GM18951 (cell line): ENCODE results near the gene AZI2.

ENCODE experiments used
- POLR2A ChIP-seq: IDR thresholded peaks from 4 replicates; pipeline ENCODE4 v1.6.1; 2011; ENCODE audit warnings: mild to moderate bottlenecking; ENCODE audit not compliant: insufficient read length, insufficient read depth; ENCODE audit errors: extremely low read depth
- in situ Hi-C: fragments of 300-500 bp; cut with MboI; formaldehyde crosslinking; loops from one replicate; pipeline ENCODE4 v1.12.0; 2022; ENCODE audit warnings: low sequenced_read_pairs, mixed read lengths, inconsistent platforms; ENCODE audit not compliant: unreplicated experiment

Gene AZI2, protein sequence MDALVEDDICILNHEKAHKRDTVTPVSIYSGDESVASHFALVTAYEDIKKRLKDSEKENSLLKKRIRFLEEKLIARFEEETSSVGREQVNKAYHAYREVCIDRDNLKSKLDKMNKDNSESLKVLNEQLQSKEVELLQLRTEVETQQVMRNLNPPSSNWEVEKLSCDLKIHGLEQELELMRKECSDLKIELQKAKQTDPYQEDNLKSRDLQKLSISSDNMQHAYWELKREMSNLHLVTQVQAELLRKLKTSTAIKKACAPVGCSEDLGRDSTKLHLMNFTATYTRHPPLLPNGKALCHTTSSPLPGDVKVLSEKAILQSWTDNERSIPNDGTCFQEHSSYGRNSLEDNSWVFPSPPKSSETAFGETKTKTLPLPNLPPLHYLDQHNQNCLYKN

DNA sequence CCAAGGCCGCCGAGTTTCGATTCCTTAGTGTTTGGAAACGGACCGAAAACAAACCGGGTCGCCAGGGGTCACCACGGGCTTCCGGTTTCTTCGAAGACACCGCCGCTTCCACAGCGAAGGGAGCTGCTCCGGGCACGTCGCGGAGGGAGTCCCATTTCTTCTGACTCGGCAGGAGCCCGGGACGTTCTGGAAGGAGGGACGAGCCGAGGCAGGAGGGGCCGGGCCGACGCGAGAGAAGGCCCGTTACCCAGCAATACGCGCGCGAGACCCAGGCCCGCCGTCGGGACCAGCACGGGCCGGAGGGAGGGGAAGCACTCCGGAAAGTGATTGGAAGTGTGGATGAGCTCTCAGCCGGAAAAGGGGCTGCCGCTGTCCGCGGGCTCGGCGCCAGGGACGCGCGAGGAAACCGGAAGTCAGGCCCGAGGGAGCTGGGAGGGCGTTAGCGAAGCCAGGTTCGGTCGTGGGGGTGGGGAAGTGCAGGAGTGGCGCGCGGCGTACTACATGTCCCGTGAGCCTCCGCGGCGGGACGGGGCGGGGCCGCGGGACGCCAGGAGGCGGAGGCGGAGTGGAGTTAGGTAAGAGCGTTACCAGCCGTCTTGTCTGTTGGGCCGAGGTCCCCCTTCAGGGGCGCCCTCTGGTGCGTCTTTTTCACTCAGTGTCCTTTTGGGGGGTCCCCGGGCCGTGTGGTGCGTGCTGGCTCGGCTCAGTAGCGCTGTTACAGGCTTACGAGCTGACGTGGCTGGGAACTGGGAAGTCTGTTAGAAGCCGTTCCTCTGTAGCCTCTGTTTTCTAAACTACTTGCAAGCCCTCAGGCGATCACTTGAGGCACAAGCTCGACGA, at the start of gene AZI2, which contains the start of gene ZCWPW2:
TSS of gene AZI2 (minus strand) at position 196 of the 840 bp plus-strand sequence. CDS start 8,207 bp downstream, outside the sequence.
TSS of gene ZCWPW2 (plus strand) at position 93 of the 840 bp plus-strand sequence. CDS start 64,348 bp downstream, outside the sequence.
- TF ChIP-seq POLR2A, result peak; percentile 75
- in situ Hi-C loops, result no loop called here

DNA sequence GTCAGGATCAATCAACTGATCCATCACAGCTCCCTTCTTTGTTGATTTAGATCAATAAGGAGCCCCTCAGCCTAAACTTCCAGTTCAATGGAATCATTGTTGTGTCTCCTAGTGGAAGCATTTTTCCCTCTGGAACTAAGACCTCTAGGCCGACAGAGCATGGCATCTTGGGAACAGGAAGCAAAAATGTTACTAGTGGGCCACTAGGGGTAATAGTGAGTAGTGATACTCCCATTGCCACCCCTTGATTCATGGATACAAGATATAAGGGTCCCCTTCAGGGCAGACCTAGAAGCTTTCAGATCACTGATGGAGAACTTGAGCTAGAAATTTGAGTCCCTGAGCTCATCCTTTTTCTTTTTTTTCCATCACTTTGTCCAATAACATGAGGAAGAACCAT, 40.4 kb upstream of the AZI2 start:
- in situ Hi-C loops, result no loop called here
- no peak for TF ChIP-seq POLR2A

DNA sequence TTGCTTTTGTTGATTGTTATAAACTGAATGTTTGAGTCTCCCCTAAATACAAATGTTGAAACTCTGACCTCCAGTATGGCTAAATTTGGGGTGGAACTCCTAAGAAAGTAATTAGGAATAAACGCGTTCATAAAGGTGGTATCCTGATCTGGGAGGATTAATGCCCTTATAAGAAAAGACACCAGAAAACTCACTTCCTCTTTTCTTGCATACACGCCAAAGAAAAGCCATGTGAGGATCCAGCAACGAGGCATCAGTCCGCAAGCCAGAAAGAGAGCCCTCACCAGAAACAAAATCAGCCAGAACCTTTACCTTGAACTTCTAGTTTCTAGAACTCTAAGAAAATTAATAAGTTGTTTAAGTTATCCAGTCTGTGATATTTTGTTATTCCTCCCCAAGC, 37.4 kb upstream of the AZI2 start:
- in situ Hi-C loops, result no loop called here
- TF ChIP-seq POLR2A, result no peak

GRCh38 chr3:28376424-28376823, 27.8 kb upstream of the AZI2 start:
- no peak for TF ChIP-seq POLR2A

GRCh38 chr3:28349469-28350000, 911 bp upstream of the AZI2 start:
- TF ChIP-seq POLR2A, result no peak

More at GRCh38 chr3:28376424-28376823, 27.8 kb upstream of the AZI2 start:
- in situ Hi-C loops, result no loop called here

DNA sequence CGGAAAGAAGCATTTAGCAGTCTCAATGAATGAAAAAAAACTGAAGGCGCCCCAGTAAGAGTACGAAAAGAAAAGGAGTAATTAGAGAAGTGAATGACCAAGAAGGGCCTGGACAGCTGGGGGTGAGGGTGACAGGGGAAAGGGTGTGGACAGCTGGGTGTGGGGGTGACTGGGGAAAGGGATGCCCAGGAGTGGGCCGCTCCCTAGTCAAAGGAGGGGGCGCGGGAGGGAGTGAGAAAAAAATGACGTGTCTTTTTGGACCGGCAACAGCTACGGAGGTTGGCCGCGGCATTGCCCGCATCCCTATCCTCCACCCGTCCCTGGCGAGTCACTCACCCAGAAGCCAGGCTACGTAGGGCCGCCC, 377 bp downstream of the AZI2 start:
- TF ChIP-seq POLR2A, result no peak
- in situ Hi-C loops, result no loop called here

More at GRCh38 chr3:28349469-28350000, 911 bp upstream of the AZI2 start:
- in situ Hi-C loops, result no loop called here

GRCh38 chr3:28347374-28348264, 1.0 kb downstream of the AZI2 start:
- in situ Hi-C loops, result no loop called here
- TF ChIP-seq POLR2A, result no peak

GRCh38 chr3:28345690-28346089, 2.9 kb downstream of the AZI2 start:
- TF ChIP-seq POLR2A, result no peak
- in situ Hi-C loops, result no loop called here

GRCh38 chr3:28343144-28343543, 5.5 kb downstream of the AZI2 start:
- TF ChIP-seq POLR2A, result no peak
- in situ Hi-C loops, result no loop called here

- in situ Hi-C loops, result loop anchor here (10.0 kb wide), 1 partner anchor 622 kb away; no protein-coding TSS in a partner anchor
- no peak for TF ChIP-seq POLR2A
Measured at GRCh38 chr3:28337230-28337629, 11.4 kb downstream of the AZI2 start.

- in situ Hi-C loops, result loop anchor here (10.0 kb wide), 1 partner anchor 620 kb away; no protein-coding TSS in a partner anchor
- no peak for TF ChIP-seq POLR2A
Measured at GRCh38 chr3:28335246-28335645, 13.4 kb downstream of the AZI2 start.

GRCh38 chr3:28334552-28334951, 14.1 kb downstream of the AZI2 start:
- in situ Hi-C loops, result loop anchor here (10.0 kb wide), 1 partner anchor 620 kb away; no protein-coding TSS in a partner anchor
- no peak for TF ChIP-seq POLR2A
